IMR-90 (cell line): Measurements from ENCODE around the gene XRCC5. TPM values are rescaled to one million over a fixed set of nuclear protein-coding genes. Genes with fewer than 3 reads are reported as not detected.

Source experiments
- ATAC-seq: fragments of 200-7000 bp; cut with Tn5 transposase; 2 replicates; pipeline ENCODE4 v1.9.1; 2020; ENCODE audit warnings: low read depth, mild to moderate bottlenecking, moderate library complexity
- BruUV-seq: library from RNA; stranded (reverse); fragments of 400-500 nt; replicated peaks from 2 replicates; lab custom pipeline; 2021; lab: Mats Ljungman, UMichigan
- CTCF ChIA-PET: fragments of 300-600 bp; formaldehyde crosslinking; extraction: SDS; loops from one replicate; lab custom pipeline; 2021; ENCODE audit warnings: antibody characterized with exemption; lab: Yijun Ruan, JAX
- POLR2A ChIA-PET: fragments of 300-600 bp; sonication (Branson Sonifier 250); formaldehyde crosslinking; loops from one replicate; lab custom pipeline; 2022; ENCODE audit warnings: antibody characterized with exemption; ENCODE audit not compliant: unreplicated experiment; lab: Charles Lee
- DNase-seq: peaks from one replicate; pipeline ENCODE4 v3.0.0; 2013
- H2AFZ ChIP-seq: replicated peaks from 2 replicates; pipeline ENCODE3; 2013; ENCODE audit warnings: low read length, mild to moderate bottlenecking; ENCODE audit not compliant: poor library complexity
- H2AK5ac ChIP-seq: 2 replicates; pipeline ENCODE4 v1.6.1; 2013; ENCODE audit warnings: low read depth, low read length, inconsistent platforms
- H2AK9ac ChIP-seq: replicated peaks from 2 replicates; pipeline ENCODE3; 2013; ENCODE audit warnings: mild to moderate bottlenecking, low read depth, low read length, moderate library complexity; ENCODE audit not compliant: poor library complexity
- H2BK120ac ChIP-seq: 2 replicates; pipeline ENCODE4 v1.6.1; 2013; ENCODE audit warnings: low read depth, low read length, inconsistent platforms
- H2BK15ac ChIP-seq: 3 replicates; pipeline ENCODE4 v1.6.1; 2013; ENCODE audit warnings: low read depth, low read length, inconsistent platforms
- H2BK20ac ChIP-seq: 2 replicates; pipeline ENCODE4 v1.6.1; 2013; ENCODE audit warnings: low read depth, mild to moderate bottlenecking, inconsistent platforms, low read length, moderate library complexity
- H2BK5ac ChIP-seq: 2 replicates; pipeline ENCODE4 v1.6.1; 2013; ENCODE audit warnings: mild to moderate bottlenecking, low read depth, low read length, inconsistent platforms; ENCODE audit not compliant: poor library complexity, severe bottlenecking
- H3K14ac ChIP-seq: replicated peaks from 2 replicates; pipeline ENCODE4 v1.6.1; 2013; ENCODE audit warnings: low read depth, low read length, inconsistent platforms
- H3K18ac ChIP-seq: 2 replicates; pipeline ENCODE4 v1.6.1; 2013; ENCODE audit warnings: low read depth, low read length, control low read depth
- H3K23ac ChIP-seq: 2 replicates; pipeline ENCODE4 v1.6.1; 2013; ENCODE audit warnings: low read depth, low read length, inconsistent platforms
- H3K27ac ChIP-seq: 2 replicates; pipeline ENCODE4 v1.5.1; 2013; ENCODE audit warnings: mild to moderate bottlenecking, control low read depth, low read length; ENCODE audit not compliant: insufficient read depth
- H3K27me3 ChIP-seq: 2 replicates; pipeline ENCODE4 v1.6.1; 2013; ENCODE audit warnings: low read length; ENCODE audit not compliant: control insufficient read depth, insufficient read depth
- H3K36me3 ChIP-seq: 2 replicates; pipeline ENCODE4 v1.6.1; 2013; ENCODE audit warnings: low read length, mixed read lengths; ENCODE audit not compliant: control insufficient read depth, insufficient read depth
- H3K4ac ChIP-seq: 2 replicates; pipeline ENCODE4 v1.6.1; 2013; ENCODE audit warnings: low read depth, low read length, inconsistent platforms
- H3K4me1 ChIP-seq: 2 replicates; pipeline ENCODE4 v1.6.1; 2013; ENCODE audit warnings: low read length, mixed read lengths; ENCODE audit not compliant: control insufficient read depth, insufficient read depth
- H3K4me2 ChIP-seq: 2 replicates; pipeline ENCODE4 v1.6.1; 2013; ENCODE audit warnings: low read depth, mild to moderate bottlenecking, control low read depth, low read length, moderate library complexity
- H3K4me3 ChIP-seq: 2 replicates; pipeline ENCODE4 v1.5.1; 2013; ENCODE audit warnings: low read depth, mild to moderate bottlenecking, control low read depth, low read length, moderate library complexity; ENCODE audit not compliant: insufficient read depth
- H3K56ac ChIP-seq: 2 replicates; pipeline ENCODE4 v1.6.1; 2013; ENCODE audit warnings: low read length, inconsistent platforms; ENCODE audit not compliant: insufficient read depth; ENCODE audit errors: extremely low read depth
- H3K79me1 ChIP-seq, 2 experiments: 2 replicates each; pipeline ENCODE4 v1.6.1; 2013; ENCODE audit warnings: low read length in 2 of 2, inconsistent platforms in 1 of 2, low read depth in 1 of 2
- H3K9ac ChIP-seq: 2 replicates; pipeline ENCODE4 v1.6.1; 2013; ENCODE audit warnings: low read depth, low read length, control low read depth
- H3K9me1 ChIP-seq: 2 replicates; pipeline ENCODE4 v1.6.1; 2013; ENCODE audit warnings: low read length, inconsistent platforms; ENCODE audit not compliant: insufficient read depth
- H3K9me3 ChIP-seq: 2 replicates; pipeline ENCODE4 v1.6.1; 2013; ENCODE audit warnings: low read length; ENCODE audit not compliant: control insufficient read depth, insufficient read depth
- H4K20me1 ChIP-seq: 2 replicates; pipeline ENCODE4 v1.6.1; 2013; ENCODE audit warnings: low read length, inconsistent platforms; ENCODE audit not compliant: insufficient read depth
- H4K5ac ChIP-seq: 2 replicates; pipeline ENCODE4 v1.6.1; 2013; ENCODE audit warnings: mild to moderate bottlenecking, low read depth, low read length, control low read depth
- H4K8ac ChIP-seq, 2 experiments: 2 replicates each; pipeline ENCODE4 v1.6.1; 2013; ENCODE audit warnings: low read depth in 2 of 2, low read length in 2 of 2, control low read depth in 1 of 2, inconsistent platforms in 1 of 2
- H4K91ac ChIP-seq: 2 replicates; pipeline ENCODE4 v1.6.1; 2013; ENCODE audit warnings: low read depth, low read length, inconsistent platforms; ENCODE audit not compliant: insufficient read depth
- BHLHE40 ChIP-seq: fragments of 150-350 bp; IDR thresholded peaks from 2 replicates; pipeline ENCODE4 v1.6.1; 2016; ENCODE audit warnings: mild to moderate bottlenecking, low read depth, low read length
- CHD1 ChIP-seq: IDR thresholded peaks from 2 replicates; pipeline ENCODE4 v1.6.1; 2012; ENCODE audit warnings: low read depth, low read length, improper control_type of control experiment
- FOS ChIP-seq: fragments of 150-350 bp; IDR thresholded peaks from 2 replicates; pipeline ENCODE4 v1.6.1; 2016; ENCODE audit warnings: low read depth, low read length
- MAFK ChIP-seq: IDR thresholded peaks from 2 replicates; pipeline ENCODE4 v1.6.1; 2012; ENCODE audit warnings: low read depth, low read length, improper control_type of control experiment
- MAZ ChIP-seq: IDR thresholded peaks from 2 replicates; pipeline ENCODE4 v1.6.1; 2012; ENCODE audit warnings: low read depth, mild to moderate bottlenecking, low read length, improper control_type of control experiment, moderate library complexity, borderline replicate concordance
- MXI1 ChIP-seq: IDR thresholded peaks from 2 replicates; pipeline ENCODE4 v1.6.1; 2012; ENCODE audit warnings: low read depth, mild to moderate bottlenecking, low read length, moderate library complexity, borderline replicate concordance
- RAD21 ChIP-seq: IDR thresholded peaks from 2 replicates; pipeline ENCODE4 v1.6.1; 2012; ENCODE audit warnings: low read length, improper control_type of control experiment
- RCOR1 ChIP-seq: IDR thresholded peaks from 2 replicates; pipeline ENCODE4 v1.6.1; 2012; ENCODE audit warnings: mild to moderate bottlenecking, low read length, improper control_type of control experiment; ENCODE audit not compliant: insufficient replicate concordance
- RFX5 ChIP-seq: IDR thresholded peaks from 2 replicates; pipeline ENCODE4 v1.8.0; 2012; ENCODE audit warnings: low read depth, mild to moderate bottlenecking, low read length, moderate library complexity
- SMC3 ChIP-seq: fragments of 150-350 bp; IDR thresholded peaks from 2 replicates; pipeline ENCODE4 v1.6.1; 2016; ENCODE audit warnings: low read depth, mild to moderate bottlenecking, antibody characterized with exemption, low read length, moderate library complexity
- WGBS, 2 experiments: methylation state at CpG; one replicate each; pipeline versions ENCODE4 v1.1.5 to v1.1.7; 2013; ENCODE audit warnings: missing lambda C conversion rate in 2 of 2; ENCODE audit not compliant: insufficient read length in 1 of 2; ENCODE audit errors: extremely low coverage in 2 of 2; 5-methylcytosine and 5-hydroxymethylcytosine counted together
- dilution Hi-C: fragments of 300-500 bp; cut with HindIII; formaldehyde crosslinking; loops from one replicate; pipeline ENCODE4 v1.14.3; 2018; ENCODE audit warnings: low sequenced_read_pairs; ENCODE audit not compliant: unreplicated experiment
- in situ Hi-C: fragments of 300-500 bp; cut with MboI; formaldehyde crosslinking; loops from 3 replicates; pipeline ENCODE4 v1.14.3; 2019; ENCODE audit warnings: low sequenced_read_pairs, inconsistent platforms, mixed read lengths
- intact Hi-C: fragments of 100-400 bp; cut with micrococcal nuclease; formaldehyde crosslinking; loops from 2 replicates; pipeline ENCODE4 v1.10.0; 2022
- polyA plus RNA-seq, 3 experiments: library from polyadenylated mRNA; depleted of rRNA; stranded (reverse); fragments of >200 nt; gene quantifications; 2 replicates each; pipeline ENCODE4 v1.2.3, GENCODE V29; 2012; ENCODE audit warnings: low replicate concordance in 1 of 3
- total RNA-seq: library from RNA; depleted of rRNA; stranded (reverse); fragments of >200 nt; gene quantifications from 2 replicates; pipeline ENCODE4 v1.2.3, GENCODE V29; 2012
- TF ChIP-seq, protein P1 (sequence below): fragments of 150-350 bp; IDR thresholded peaks from 2 replicates; pipeline ENCODE4 v1.6.1; 2017; ENCODE audit warnings: mild to moderate bottlenecking, antibody characterized with exemption, low read length, low read depth

Gene XRCC5
- total and polyA plus RNA-seq, 2 of the 4 experiments (the other 2 are of a cell fraction), result 144 to 509 TPM

DNA sequence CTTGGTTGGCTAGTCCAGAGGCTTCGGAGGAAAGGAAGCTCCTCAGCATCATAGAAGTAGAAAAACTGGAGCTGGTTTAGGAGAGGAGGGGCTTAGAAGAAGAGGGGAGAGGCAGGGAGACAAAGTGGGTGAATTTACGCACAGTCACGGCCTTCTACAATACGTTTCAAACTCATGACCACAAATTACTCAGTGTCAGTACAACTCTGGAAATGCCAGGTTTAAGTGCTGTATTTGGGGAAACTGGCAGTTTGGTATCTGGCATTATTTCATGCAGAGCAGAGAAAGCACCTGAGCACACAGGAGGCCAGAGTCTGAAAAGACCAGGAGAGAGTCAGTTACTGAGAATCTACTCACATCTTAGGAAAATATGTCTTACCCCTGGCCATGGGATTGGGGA lies 55.4 kb downstream of the XRCC5 start:
- in situ Hi-C loops, result no loop called here

More for the DNA sequence above, 55.4 kb downstream of the XRCC5 start:
- no peak overlapping the region for H4K5ac ChIP-seq
- H3K14ac ChIP-seq, result no peak overlapping the region
- H3K27me3 ChIP-seq, result no peaks in the 10 kb centered on the region
- no peak overlapping the region for H2AFZ ChIP-seq
- H2BK20ac ChIP-seq, result no peak overlapping the region
- H2BK5ac ChIP-seq, result no peak overlapping the region
- H3K27ac ChIP-seq, result no peak overlapping the region
- H3K9me3 ChIP-seq, result no peaks in the 10 kb centered on the region
- no peak for DNase-seq
- POLR2A ChIA-PET, result no interaction called here
- BruUV-seq, result no TSS peak
- dilution Hi-C loops (no loop called here), intact Hi-C loops (no loop called here)
- no peak overlapping the region for H3K4me2 ChIP-seq
- H3K4ac ChIP-seq, result no peak overlapping the region
- CTCF ChIA-PET, result no interaction called here
- TF ChIP-seq RFX5 (no peak), RAD21 (no peak), MAZ (no peak), FOS (no peak), MAFK (no peak), CHD1 (no peak), BHLHE40 (no peak), SMC3 (no peak), RCOR1 (no peak), MXI1 (no peak)
- TF ChIP-seq, protein P1, sequence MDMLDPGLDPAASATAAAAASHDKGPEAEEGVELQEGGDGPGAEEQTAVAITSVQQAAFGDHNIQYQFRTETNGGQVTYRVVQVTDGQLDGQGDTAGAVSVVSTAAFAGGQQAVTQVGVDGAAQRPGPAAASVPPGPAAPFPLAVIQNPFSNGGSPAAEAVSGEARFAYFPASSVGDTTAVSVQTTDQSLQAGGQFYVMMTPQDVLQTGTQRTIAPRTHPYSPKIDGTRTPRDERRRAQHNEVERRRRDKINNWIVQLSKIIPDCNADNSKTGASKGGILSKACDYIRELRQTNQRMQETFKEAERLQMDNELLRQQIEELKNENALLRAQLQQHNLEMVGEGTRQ, result no peak
- peaks cover 39 to 53% of the 10 kb centered on the region in 2 experiments for H3K79me1 ChIP-seq
- H4K8ac ChIP-seq, result no peak overlapping the region
- H3K18ac ChIP-seq, result no peak overlapping the region
- H3K36me3 ChIP-seq, result peaks cover 50% of the 10 kb centered on the region
- H2BK120ac ChIP-seq, result no peak overlapping the region
- no peak overlapping the region for H3K9ac ChIP-seq
- H3K4me1 ChIP-seq, result no peaks in the 10 kb centered on the region
- H4K91ac ChIP-seq, result no peak overlapping the region
- WGBS, 2 experiments, result no CpG with 5 or more reads among the region's 4 CpGs
- ATAC-seq, result no peak
- no peak overlapping the region for H2AK5ac ChIP-seq
- H3K9me1 ChIP-seq, result peaks cover 3% of the 10 kb centered on the region; the same call in 1 of the 2 replicates
- H4K20me1 ChIP-seq, result peaks cover 3% of the 10 kb centered on the region; the same call in 1 of the 2 replicates
- no peak overlapping the region for H2AK9ac ChIP-seq
- no peak overlapping the region for H3K4me3 ChIP-seq
- H3K56ac ChIP-seq, result no peak overlapping the region
- no peak overlapping the region for H2BK15ac ChIP-seq
- no peak overlapping the region for H3K23ac ChIP-seq
